Astrocyte (in vitro differentiated cells and primary cell): ENCODE data around the gene ARSJ. TPM values are rescaled to one million over a fixed set of nuclear protein-coding genes. Genes with fewer than 3 reads are reported as not detected.

Experiments used
- DNase-seq: peaks from one replicate; pipeline ENCODE4 v3.0.0-alpha.2; 2010; ENCODE audit warnings: low read depth
- FAIRE-seq: peaks from 2 replicates; lab custom pipeline; 2011; peaks lifted over from hg19 to GRCh38; lab: Jason Lieb, UNC
- H2AFZ ChIP-seq: 2 replicates; pipeline ENCODE4 v1.6.0; 2012; ENCODE audit warnings: low read depth, low read length, inconsistent platforms
- H3K27ac ChIP-seq: 2 replicates; pipeline ENCODE4 v1.5.1; 2011; ENCODE audit warnings: low read depth, low read length, inconsistent platforms
- H3K27me3 ChIP-seq: 2 replicates; pipeline ENCODE4 v1.6.0; 2011; ENCODE audit warnings: low read length, inconsistent platforms; ENCODE audit not compliant: insufficient read depth
- H3K36me3 ChIP-seq: 2 replicates; pipeline ENCODE4 v1.5.1; 2011; ENCODE audit warnings: low read length, inconsistent platforms; ENCODE audit not compliant: insufficient read depth
- H3K4me1 ChIP-seq: 2 replicates; pipeline ENCODE4 v1.5.1; 2011; ENCODE audit warnings: low read length, inconsistent platforms; ENCODE audit not compliant: insufficient read depth
- H3K4me2 ChIP-seq: 2 replicates; pipeline ENCODE4 v1.6.0; 2012; ENCODE audit warnings: low read length, inconsistent platforms
- H3K4me3 ChIP-seq: 2 replicates; pipeline ENCODE4 v1.5.1; 2011; ENCODE audit warnings: low read depth, mild to moderate bottlenecking, low read length, inconsistent platforms; ENCODE audit not compliant: insufficient read depth
- H3K79me2 ChIP-seq: 2 replicates; pipeline ENCODE4 v1.6.0; 2012; ENCODE audit warnings: mild to moderate bottlenecking, low read length, inconsistent platforms; ENCODE audit not compliant: insufficient read depth
- H3K9ac ChIP-seq: 2 replicates; pipeline ENCODE4 v1.6.0; 2012; ENCODE audit warnings: mild to moderate bottlenecking, low read length, inconsistent platforms
- H3K9me3 ChIP-seq: 2 replicates; pipeline ENCODE4 v1.5.1; 2012; ENCODE audit warnings: low read depth, mild to moderate bottlenecking, low read length, inconsistent platforms; ENCODE audit not compliant: insufficient read depth
- H4K20me1 ChIP-seq: 2 replicates; pipeline ENCODE4 v1.6.0; 2012; ENCODE audit warnings: low read length, inconsistent platforms; ENCODE audit not compliant: insufficient read depth
- H3K27ac Mint-ChIP-seq: one replicate; pipeline ENCODE4 v1.8.0; 2021; ENCODE audit warnings: mild to moderate bottlenecking, mixed read lengths; ENCODE audit not compliant: unreplicated experiment
- H3K27me3 Mint-ChIP-seq: one replicate; pipeline ENCODE4 v1.8.0; 2021; ENCODE audit warnings: low read depth, mixed read lengths; ENCODE audit not compliant: unreplicated experiment
- H3K36me3 Mint-ChIP-seq: one replicate; pipeline ENCODE4 v1.8.0; 2021; ENCODE audit warnings: low read depth, mixed read lengths; ENCODE audit not compliant: unreplicated experiment
- H3K4me1 Mint-ChIP-seq: one replicate; pipeline ENCODE4 v1.8.0; 2021; ENCODE audit warnings: low read depth, mixed read lengths; ENCODE audit not compliant: unreplicated experiment
- H3K4me3 Mint-ChIP-seq: one replicate; pipeline ENCODE4 v1.8.0; 2021; ENCODE audit warnings: mild to moderate bottlenecking, moderate library complexity, mixed read lengths; ENCODE audit not compliant: unreplicated experiment
- H3K9me3 Mint-ChIP-seq: one replicate; pipeline ENCODE4 v1.8.0; 2021; ENCODE audit warnings: mild to moderate bottlenecking, mixed read lengths; ENCODE audit not compliant: unreplicated experiment
- CTCF ChIP-seq: IDR thresholded peaks from 2 replicates; pipeline ENCODE4 v1.5.1; 2011; ENCODE audit warnings: low read depth, mild to moderate bottlenecking, inconsistent platforms, low read length, moderate library complexity; ENCODE audit not compliant: insufficient read depth
- EZH2 ChIP-seq: IDR thresholded peaks from 2 replicates; pipeline ENCODE4 v1.6.1; 2012; ENCODE audit warnings: mild to moderate bottlenecking, low read length, inconsistent platforms; ENCODE audit not compliant: insufficient read depth
- total RNA-seq: library from RNA; stranded (reverse); gene quantifications from 2 replicates; pipeline ENCODE4 v1.2.1, GENCODE V29; 2021

ARSJ gene
- total RNA-seq, 1 donor from 2014 or later, result 66.5 TPM

DNA sequence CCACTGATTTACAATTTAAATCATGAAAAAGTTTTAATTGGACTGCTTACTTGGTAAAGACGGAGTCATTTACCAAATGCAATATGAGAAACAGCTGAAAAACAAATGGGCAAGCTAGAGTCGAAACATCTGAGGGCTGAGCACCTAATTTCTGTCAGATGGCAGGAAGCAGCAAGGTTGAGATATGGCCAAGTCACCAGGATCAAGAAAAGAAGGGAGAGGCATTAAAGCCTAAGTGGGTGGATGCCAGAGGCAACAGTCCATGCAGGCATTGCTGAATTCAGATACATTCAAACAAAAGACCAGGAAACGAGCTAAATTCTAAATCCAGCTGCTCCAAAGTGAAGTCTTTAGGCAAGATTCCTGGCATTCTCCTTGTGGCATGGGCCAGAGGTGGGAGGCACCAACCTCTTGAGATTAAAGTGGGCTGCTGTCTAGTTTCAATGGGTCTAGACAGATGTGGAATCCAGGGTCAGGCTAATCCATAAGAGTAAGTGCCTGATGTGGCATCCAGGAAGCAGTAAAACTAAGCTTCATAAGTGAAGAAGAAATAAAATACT lies 8.0 kb upstream of the ARSJ start:
- Mint-ChIP-seq H3K27me3 (no peaks in the 10 kb centered on the region), H3K4me1 (peaks cover 3% of the 10 kb centered on the region), H3K4me3 (no peak overlapping the region), H3K36me3 (peaks cover 5% of the 10 kb centered on the region), H3K9me3 (peaks cover 5% of the 10 kb centered on the region), H3K27ac (no peak overlapping the region)
- TF ChIP-seq CTCF, result no peak
- no peaks in the 10 kb centered on the region for H3K9me3 ChIP-seq
- no peaks in the 10 kb centered on the region for H3K27me3 ChIP-seq
- H3K9ac ChIP-seq, result no peak overlapping the region
- no peaks in the 10 kb centered on the region for H3K36me3 ChIP-seq
- no peak overlapping the region for H3K4me3 ChIP-seq
- DNase-seq, result no peak
- FAIRE-seq, result no peak
- H3K4me1 ChIP-seq, result no peaks in the 10 kb centered on the region
- no peak overlapping the region for H3K27ac ChIP-seq
- H4K20me1 ChIP-seq, result no peaks in the 10 kb centered on the region
- no peak overlapping the region for H3K4me2 ChIP-seq
- H2AFZ ChIP-seq, result no peak overlapping the region
- H3K79me2 ChIP-seq, result no peaks in the 10 kb centered on the region

DNA sequence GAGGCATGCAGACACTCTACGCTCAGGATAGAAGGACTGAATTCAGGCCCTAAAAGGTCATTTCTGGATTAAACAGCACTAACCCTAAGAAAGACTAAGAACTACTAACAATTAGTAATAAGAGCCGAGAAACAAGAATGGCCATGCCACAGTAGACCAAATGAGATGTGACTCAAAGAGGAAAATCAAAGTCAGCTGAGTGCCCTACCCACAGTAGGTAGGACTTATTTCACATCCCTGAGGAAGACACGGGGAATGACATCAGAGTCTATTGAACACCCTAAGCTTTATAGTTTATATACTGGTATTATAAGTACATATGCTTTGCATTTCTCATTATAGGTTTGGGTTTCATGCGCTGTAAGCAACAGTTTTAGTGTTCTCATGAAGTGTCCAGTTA lies 2.7 kb upstream of the ARSJ start:
- H3K27ac ChIP-seq, result no peak overlapping the region
- no peak overlapping the region for H3K4me3 ChIP-seq
- Mint-ChIP-seq H3K27ac (no peak overlapping the region), H3K36me3 (peaks cover 3% of the 10 kb centered on the region), H3K9me3 (peaks cover 1% of the 10 kb centered on the region), H3K4me3 (no peak overlapping the region), H3K4me1 (peaks cover 24% of the 10 kb centered on the region), H3K27me3 (no peaks in the 10 kb centered on the region)
- H2AFZ ChIP-seq, result no peak overlapping the region
- DNase-seq (no peak), FAIRE-seq (no peak)
- no peak overlapping the region for H3K9ac ChIP-seq
- no peaks in the 10 kb centered on the region for H3K4me1 ChIP-seq
- peaks cover 41% of the 10 kb centered on the region for H3K79me2 ChIP-seq
- H3K4me2 ChIP-seq, result no peak overlapping the region
- H3K36me3 ChIP-seq, result no peaks in the 10 kb centered on the region
- TF ChIP-seq EZH2, result no peak
- no peak for TF ChIP-seq CTCF
- peaks cover 20% of the 10 kb centered on the region for H4K20me1 ChIP-seq
- H3K9me3 ChIP-seq, result no peaks in the 10 kb centered on the region
- H3K27me3 ChIP-seq, result no peaks in the 10 kb centered on the region

- H3K27ac Mint-ChIP-seq, result peak overlapping the region; percentile 1
- peak overlapping the region; percentile 14 for H3K4me3 Mint-ChIP-seq
- H3K4me1 Mint-ChIP-seq, result peaks cover 24% of the 10 kb centered on the region
- no peak overlapping the region for H3K27ac ChIP-seq
- H3K4me3 ChIP-seq, result no peak overlapping the region
- H4K20me1 ChIP-seq, result peaks cover 21% of the 10 kb centered on the region
- peaks cover 3% of the 10 kb centered on the region for H3K36me3 Mint-ChIP-seq
- no peak for FAIRE-seq
- H3K27me3 ChIP-seq, result no peaks in the 10 kb centered on the region
- H3K4me1 ChIP-seq, result no peaks in the 10 kb centered on the region
- TF ChIP-seq EZH2 (no peak), CTCF (no peak)
- H3K9me3 Mint-ChIP-seq, result peaks cover 1% of the 10 kb centered on the region
- H3K27me3 Mint-ChIP-seq, result no peaks in the 10 kb centered on the region
- DNase-seq, result no peak
- no peaks in the 10 kb centered on the region for H3K36me3 ChIP-seq
- no peak overlapping the region for H3K4me2 ChIP-seq
- no peak overlapping the region for H3K9ac ChIP-seq
- H3K79me2 ChIP-seq, result peaks cover 47% of the 10 kb centered on the region
- H2AFZ ChIP-seq, result no peak overlapping the region
- H3K9me3 ChIP-seq, result no peaks in the 10 kb centered on the region
Observed at GRCh38 chr4:113981591-113981990, 2.1 kb upstream of the ARSJ start.
